Measurements from ENCODE around the gene FOS.
A peak's percentile ranks its signal among the peaks of the same experiment; 100 is the strongest.
"Not testable (repeated sequence)": the region's sequence is repeated elsewhere in the genome, so short reads cannot be mapped to it uniquely, and the experiment has no call there.

Gene FOS

GRCh38 chr14:75277815-75278421 lies 710 bp upstream of the FOS start:
- DNase-seq: no peak

GRCh38 chr14:75279153-75279762 lies 630 bp downstream of the FOS start:
- peak; percentile 29 for DNase-seq

DNA sequence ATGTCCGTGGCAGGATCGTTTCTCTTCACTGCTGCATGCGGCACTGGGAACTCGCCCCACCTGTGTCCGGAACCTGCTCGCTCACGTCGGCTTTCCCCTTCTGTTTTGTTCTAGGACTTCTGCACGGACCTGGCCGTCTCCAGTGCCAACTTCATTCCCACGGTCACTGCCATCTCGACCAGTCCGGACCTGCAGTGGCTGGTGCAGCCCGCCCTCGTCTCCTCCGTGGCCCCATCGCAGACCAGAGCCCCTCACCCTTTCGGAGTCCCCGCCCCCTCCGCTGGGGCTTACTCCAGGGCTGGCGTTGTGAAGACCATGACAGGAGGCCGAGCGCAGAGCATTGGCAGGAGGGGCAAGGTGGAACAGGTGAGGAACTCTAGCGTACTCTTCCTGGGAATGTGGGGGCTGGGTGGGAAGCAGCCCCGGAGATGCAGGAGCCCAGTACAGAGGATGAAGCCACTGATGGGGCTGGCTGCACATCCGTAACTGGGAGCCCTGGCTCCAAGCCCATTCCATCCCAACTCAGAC lies 1.2 kb downstream of the FOS start:
- DNase-seq: no peak

GRCh38 chr14:75280291-75280830 lies 1.7 kb downstream of the FOS start:
- DNase-seq: no peak

DNA sequence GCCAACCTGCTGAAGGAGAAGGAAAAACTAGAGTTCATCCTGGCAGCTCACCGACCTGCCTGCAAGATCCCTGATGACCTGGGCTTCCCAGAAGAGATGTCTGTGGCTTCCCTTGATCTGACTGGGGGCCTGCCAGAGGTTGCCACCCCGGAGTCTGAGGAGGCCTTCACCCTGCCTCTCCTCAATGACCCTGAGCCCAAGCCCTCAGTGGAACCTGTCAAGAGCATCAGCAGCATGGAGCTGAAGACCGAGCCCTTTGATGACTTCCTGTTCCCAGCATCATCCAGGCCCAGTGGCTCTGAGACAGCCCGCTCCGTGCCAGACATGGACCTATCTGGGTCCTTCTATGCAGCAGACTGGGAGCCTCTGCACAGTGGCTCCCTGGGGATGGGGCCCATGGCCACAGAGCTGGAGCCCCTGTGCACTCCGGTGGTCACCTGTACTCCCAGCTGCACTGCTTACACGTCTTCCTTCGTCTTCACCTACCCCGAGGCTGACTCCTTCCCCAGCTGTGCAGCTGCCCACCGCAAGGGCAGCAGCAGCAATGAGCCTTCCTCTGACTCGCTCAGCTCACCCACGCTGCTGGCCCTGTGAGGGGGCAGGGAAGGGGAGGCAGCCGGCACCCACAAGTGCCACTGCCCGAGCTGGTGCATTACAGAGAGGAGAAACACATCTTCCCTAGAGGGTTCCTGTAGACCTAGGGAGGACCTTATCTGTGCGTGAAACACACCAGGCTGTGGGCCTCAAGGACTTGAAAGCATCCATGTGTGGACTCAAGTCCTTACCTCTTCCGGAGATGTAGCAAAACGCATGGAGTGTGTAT lies 2.4 kb downstream of the FOS start:
- DNase-seq: no peak

- DNase-seq: no peak
These were observed 3.0 kb downstream of the FOS start for GRCh38 chr14:75281654-75282019.

- no peak for DNase-seq
These were observed 3.5 kb downstream of the FOS start for GRCh38 chr14:75282170-75282554.

GRCh38 chr14:75282555-75283161 lies 4.0 kb downstream of the FOS start:
- DNase-seq: not testable (repeated sequence)

GRCh38 chr14:75283162-75283832 lies 4.7 kb downstream of the FOS start:
- no peak for DNase-seq

- DNase-seq: no peak
These were observed 5.4 kb downstream of the FOS start for GRCh38 chr14:75283833-75284563.

DNA sequence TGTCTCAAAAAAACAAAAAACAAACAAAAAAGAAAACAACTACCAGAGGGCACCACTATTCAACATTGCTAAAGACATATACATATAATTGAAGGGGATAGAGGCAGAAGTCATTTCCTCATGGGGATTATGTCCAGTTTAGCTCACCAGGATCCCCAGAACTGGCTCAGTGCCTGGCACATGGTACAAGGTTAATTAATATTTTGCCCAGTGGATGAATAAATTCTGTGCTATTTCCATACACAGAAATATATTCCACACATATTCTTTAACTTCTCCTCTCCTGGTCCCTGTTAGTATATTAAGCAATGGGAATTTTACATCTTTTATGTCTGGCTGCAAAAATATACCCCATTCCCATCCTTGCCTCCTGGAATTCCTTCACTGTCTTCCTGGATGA lies 6.7 kb downstream of the FOS start:
- no peak for DNase-seq

DNA sequence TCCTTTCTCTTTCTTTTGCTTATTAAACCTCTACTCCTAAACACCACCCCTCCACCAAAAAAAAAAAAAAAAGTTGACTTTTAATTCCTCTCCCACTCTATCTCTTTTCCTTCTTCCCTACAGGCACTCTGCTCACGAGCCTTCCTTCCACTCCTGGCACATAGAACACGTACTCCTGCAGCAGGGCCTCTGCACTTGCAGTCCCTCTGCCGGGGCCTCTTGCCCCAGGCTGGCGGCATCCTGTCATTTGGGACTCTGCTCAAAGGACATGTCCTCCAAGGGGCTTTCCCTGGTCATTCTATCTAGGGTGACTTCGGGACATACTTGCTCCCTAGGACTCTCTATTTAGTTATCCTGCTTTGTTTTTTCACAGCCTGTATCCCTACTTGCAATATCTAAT lies 7.7 kb downstream of the FOS start:
- no peak for DNase-seq

DNA sequence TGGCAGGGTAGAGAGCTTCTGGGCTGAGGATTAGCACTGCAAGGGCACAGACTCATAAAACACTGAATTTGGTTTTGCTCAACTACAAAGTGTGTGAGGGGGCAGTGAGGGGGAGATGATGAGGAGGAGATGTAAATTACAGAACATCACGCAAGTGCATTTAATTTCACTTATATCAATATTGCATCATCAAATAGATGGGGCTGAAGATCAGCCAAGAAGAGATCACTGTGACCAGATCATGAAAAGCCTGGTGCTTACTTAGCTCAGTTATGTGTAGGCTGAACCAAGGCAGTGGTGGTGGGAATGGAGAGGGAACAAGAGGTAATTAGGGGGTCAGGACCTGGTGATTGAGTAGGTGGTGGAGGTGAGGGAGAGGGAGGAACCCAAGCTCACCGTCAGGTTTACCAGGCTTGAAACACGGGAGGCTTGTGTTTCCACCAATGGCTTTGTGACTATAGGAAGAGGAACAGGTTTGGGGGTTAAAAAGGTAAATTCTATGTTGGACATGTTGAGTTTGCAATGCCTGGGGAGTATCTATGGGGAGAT lies 11.3 kb downstream of the FOS start:
- DNase-seq: no peak

- no peak for DNase-seq
These were observed 12.2 kb downstream of the FOS start for GRCh38 chr14:75290851-75291250.

- no peak for DNase-seq
These were observed 12.7 kb downstream of the FOS start for GRCh38 chr14:75291331-75291730.

DNA sequence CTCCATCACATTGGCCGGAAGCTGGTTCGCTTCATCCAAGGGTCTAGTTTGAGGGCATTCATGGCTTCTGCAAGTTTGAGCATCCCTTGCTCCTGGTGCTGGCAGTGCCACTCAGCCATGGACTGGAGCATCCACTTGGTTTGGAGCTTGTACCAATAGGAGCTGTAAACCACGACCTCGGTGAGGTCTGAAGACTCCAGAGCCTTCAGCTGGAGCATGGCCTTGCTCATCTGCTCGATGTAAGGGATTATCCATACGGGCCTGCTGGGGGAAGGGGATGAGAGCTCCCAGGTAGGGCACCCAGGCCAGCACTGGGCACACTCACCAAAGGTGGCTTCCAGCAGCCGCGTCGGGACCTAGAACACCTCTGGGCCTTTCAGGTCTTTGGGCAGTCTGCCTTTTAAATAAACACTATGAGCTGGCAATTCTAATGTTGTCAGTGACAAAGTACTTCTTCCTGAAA lies 13.5 kb downstream of the FOS start:
- no peak for DNase-seq

- DNase-seq: no peak
These were observed 14.3 kb downstream of the FOS start for GRCh38 chr14:75292886-75293285.

GRCh38 chr14:75293920-75294648 lies 15.5 kb downstream of the FOS start:
- peak; percentile 91 for DNase-seq

DNA sequence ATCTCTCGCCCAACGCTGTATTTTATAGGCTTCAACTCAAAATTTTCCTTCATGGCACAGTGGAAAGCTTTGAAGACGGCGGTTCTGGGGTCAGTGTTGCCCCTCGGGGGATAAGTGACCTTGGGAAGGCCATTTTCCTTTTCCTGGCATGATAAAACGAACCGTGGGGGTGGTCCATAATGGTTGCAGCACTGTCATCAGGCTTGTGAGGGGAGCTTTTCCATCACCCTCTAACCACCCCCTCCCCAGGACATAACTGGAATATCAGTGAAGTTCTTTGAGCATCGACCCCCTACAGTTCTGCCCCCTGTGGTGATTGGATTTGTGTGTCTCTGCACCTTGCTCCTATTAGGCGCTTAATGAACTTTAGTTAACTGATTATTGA lies 16.0 kb downstream of the FOS start:
- no peak for DNase-seq

DNA sequence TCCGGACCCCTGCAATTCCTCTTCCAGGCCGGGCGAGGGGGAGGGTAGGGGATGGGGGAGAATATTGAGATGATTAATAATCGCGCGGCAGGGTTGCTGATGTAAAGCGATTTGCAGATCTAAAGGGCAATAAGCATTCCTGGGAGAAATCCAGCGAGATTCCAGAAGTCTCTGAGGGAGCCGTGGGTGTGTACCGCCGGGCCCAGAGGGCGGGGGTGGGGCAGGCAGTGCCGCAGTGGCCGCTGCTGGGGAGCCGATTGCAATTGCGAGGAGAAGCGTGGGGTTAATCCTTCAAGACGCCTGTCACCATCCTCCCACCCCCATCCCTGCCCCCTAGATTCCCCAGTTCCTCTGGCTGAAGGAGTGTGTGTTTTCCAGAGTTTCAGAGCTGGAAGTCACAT lies 16.4 kb downstream of the FOS start:
- no peak for DNase-seq

Data from NCI-H1694 (cell line).